Measurements from ENCODE around the gene WWP2. TPM values are rescaled to one million over a fixed set of nuclear protein-coding genes. Genes with fewer than 3 reads are reported as not detected.
A peak's percentile ranks its signal among the peaks of the same experiment; 100 is the strongest.
"Not testable (repeated sequence)": the region's sequence is repeated elsewhere in the genome, so short reads cannot be mapped to it uniquely, and the experiment has no call there.

WWP2 gene
- total RNA-seq, 4 donors from 2014 or later, result 40.8 to 96.9 (median 84.3) TPM

- Histone ChIP-seq H3K4me1 (peaks cover 0 to 25% (median 12%) of the 10 kb centered on the region in 4 donors), H3K4me3 (peak overlapping the region; percentile 45 to 60 (median 55)), H3K36me3 (no peaks in the 10 kb centered on the region), H3K27me3 (no peaks in the 10 kb centered on the region), H3K9me3 (no peaks in the 10 kb centered on the region), H3K27ac (peak overlapping the region; percentile 24 to 83 (median 77))
- DNase-seq (ENCODE audit: low spot score in 2 of 2), result no peak
- WGBS, 2 donors, result 69% methylated on average over 32 of the region's 32 CpGs
- TF ChIP-seq EP300 (IDR thresholded peaks at IDR 0.05), result no peak
- TF ChIP-seq, protein P1, sequence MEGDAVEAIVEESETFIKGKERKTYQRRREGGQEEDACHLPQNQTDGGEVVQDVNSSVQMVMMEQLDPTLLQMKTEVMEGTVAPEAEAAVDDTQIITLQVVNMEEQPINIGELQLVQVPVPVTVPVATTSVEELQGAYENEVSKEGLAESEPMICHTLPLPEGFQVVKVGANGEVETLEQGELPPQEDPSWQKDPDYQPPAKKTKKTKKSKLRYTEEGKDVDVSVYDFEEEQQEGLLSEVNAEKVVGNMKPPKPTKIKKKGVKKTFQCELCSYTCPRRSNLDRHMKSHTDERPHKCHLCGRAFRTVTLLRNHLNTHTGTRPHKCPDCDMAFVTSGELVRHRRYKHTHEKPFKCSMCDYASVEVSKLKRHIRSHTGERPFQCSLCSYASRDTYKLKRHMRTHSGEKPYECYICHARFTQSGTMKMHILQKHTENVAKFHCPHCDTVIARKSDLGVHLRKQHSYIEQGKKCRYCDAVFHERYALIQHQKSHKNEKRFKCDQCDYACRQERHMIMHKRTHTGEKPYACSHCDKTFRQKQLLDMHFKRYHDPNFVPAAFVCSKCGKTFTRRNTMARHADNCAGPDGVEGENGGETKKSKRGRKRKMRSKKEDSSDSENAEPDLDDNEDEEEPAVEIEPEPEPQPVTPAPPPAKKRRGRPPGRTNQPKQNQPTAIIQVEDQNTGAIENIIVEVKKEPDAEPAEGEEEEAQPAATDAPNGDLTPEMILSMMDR (IDR thresholded peaks at IDR 0.05), result no peak
- no peak for TF ChIP-seq POLR2A (IDR thresholded peaks at IDR 0.05)
Observed at GRCh38 chr16:69725480-69726312, 36.4 kb upstream of the WWP2 start.

GRCh38 chr16:69726313-69727060 is 35.6 kb upstream of the WWP2 start, which contains the start of gene NQO1:
NQO1 (minus strand) TSS chr16:69726560; CDS start chr16:69726439, 121 bp downstream.
- Histone ChIP-seq H3K4me3 (peak within 1 kb of the TSS; percentile 45 to 60 (median 55)), H3K27me3 (no peaks in the 10 kb centered on the region), H3K9me3 (no peaks in the 10 kb centered on the region), H3K36me3 (no peaks in the 10 kb centered on the region), H3K27ac (peak within 1 kb of the TSS; percentile 24 to 83 (median 77)), H3K4me1 (peaks cover 0 to 25% (median 12%) of the 10 kb centered on the region in 4 donors)
- 1 to 2% methylated on average over 16 to 31 of the region's 31 CpGs for WGBS, 2 donors
- DNase-seq (ENCODE audit: low spot score in 2 of 2), result peak; percentile 84 to 86
- TF ChIP-seq POLR2A (IDR thresholded peaks at IDR 0.05), result peak; percentile 15 to 42
- TF ChIP-seq, protein P1 (IDR thresholded peaks at IDR 0.05), result no peak
- peak in 1 of 2 donors; percentile 25 for TF ChIP-seq EP300 (IDR thresholded peaks at IDR 0.05)

- DNase-seq (ENCODE audit: low spot score in 2 of 2), result no peak
- Histone ChIP-seq H3K27ac (peak overlapping the region in 3 of 4 donors; percentile 75 to 83 (median 79)), H3K27me3 (no peaks in the 10 kb centered on the region), H3K9me3 (no peaks in the 10 kb centered on the region), H3K4me3 (no peak overlapping the region), H3K36me3 (no peaks in the 10 kb centered on the region), H3K4me1 (peaks cover 0 to 25% (median 12%) of the 10 kb centered on the region in 4 donors)
- 89 to 97% methylated on average over 5 of the region's 5 CpGs for WGBS, 2 donors
- TF ChIP-seq POLR2A (IDR thresholded peaks at IDR 0.05), result no peak
- no peak for TF ChIP-seq EP300 (IDR thresholded peaks at IDR 0.05)
- TF ChIP-seq, protein P1 (IDR thresholded peaks at IDR 0.05), result no peak
Observed at GRCh38 chr16:69727916-69728270, 34.2 kb upstream of the WWP2 start.

DNA sequence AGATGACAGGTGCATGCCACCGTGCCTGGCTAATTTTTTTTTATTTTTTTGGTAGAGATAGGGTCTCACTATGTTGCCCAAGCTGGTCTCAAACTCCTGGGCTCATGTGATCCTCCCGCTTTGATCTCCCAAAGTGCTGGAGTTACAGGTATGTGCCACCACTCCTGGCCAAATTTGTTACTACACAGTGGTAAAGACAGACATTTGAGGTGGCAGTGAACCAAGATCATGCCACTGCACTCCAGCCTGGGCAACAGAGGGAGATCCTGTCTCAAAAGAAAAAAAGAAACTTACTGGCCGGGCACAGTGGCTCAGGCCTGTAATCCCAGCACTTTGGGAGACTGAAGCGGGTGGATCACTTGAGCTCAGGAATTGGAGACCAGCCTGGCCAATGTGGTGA is 33.1 kb upstream of the WWP2 start:
- H3K27me3 ChIP-seq; H3K9me3 ChIP-seq; DNase-seq (ENCODE audit: low spot score in 2 of 2); H3K4me3 ChIP-seq; H3K36me3 ChIP-seq; H3K27ac ChIP-seq: not testable (repeated sequence)
- H3K4me1 ChIP-seq, result peaks cover 0 to 25% (median 12%) of the 10 kb centered on the region in 4 donors
- WGBS, 2 donors, result 73 to 79% methylated on average over 4 of the region's 4 CpGs

DNA sequence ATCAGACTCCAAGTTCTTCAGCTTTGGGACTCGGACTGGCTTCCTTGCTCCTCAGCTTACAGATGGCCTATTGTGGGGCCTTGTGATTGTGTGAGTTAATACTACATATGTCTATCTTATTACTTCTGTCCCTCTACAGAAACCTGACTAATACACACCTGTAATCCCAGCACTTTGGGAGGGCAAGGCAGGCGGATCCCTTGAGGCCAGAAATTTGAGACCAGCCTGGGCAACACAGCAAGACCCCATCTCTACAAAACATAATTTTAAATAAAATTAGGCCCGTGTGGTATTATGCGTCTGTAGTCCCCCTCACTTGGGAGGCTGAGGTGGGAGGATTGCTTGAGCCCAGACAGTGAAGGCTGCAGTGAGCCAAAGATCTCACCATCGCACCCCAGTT is 30.9 kb upstream of the WWP2 start:
- not testable (repeated sequence) for H3K36me3 ChIP-seq; H3K27ac ChIP-seq; H3K4me3 ChIP-seq; DNase-seq (ENCODE audit: low spot score in 2 of 2); H3K9me3 ChIP-seq; H3K27me3 ChIP-seq
- WGBS, 2 donors, result 78 to 79% methylated on average over 5 of the region's 5 CpGs
- peaks cover 0 to 12% (median 8%) of the 10 kb centered on the region in 4 donors for H3K4me1 ChIP-seq

DNA sequence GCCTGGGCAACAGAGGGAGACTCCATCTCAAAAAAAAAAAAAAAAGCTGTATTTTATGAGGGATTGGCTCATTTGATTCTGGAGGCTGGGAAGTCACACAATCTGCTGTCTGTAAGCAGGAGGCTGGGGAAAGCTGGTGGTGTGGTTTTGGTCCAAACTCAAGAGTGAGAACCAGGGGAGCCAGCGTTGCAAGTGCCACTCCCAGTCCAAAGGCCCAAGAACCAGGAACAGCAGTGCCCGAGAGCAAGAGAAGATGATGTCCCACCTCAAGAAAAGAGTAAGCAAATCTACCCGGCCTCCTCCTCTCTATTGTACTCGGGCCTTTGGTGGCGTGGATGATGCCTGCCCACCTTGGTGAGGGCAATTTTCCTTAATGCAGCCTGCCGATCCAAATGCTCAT is 30.0 kb upstream of the WWP2 start:
- no peaks in the 10 kb centered on the region for H3K9me3 ChIP-seq
- H3K4me3 ChIP-seq, result no peak overlapping the region
- 88 to 92% methylated on average over 6 of the region's 6 CpGs for WGBS, 2 donors
- H3K36me3 ChIP-seq, result no peaks in the 10 kb centered on the region
- TF ChIP-seq EP300 (IDR thresholded peaks at IDR 0.05), result no peak
- TF ChIP-seq POLR2A (IDR thresholded peaks at IDR 0.05), result no peak
- TF ChIP-seq, protein P1 (IDR thresholded peaks at IDR 0.05), result no peak
- H3K27me3 ChIP-seq, result no peaks in the 10 kb centered on the region
- no peak overlapping the region for H3K27ac ChIP-seq
- peaks cover 0 to 6% (median 4%) of the 10 kb centered on the region in 4 donors for H3K4me1 ChIP-seq
- no peak for DNase-seq (ENCODE audit: low spot score in 2 of 2)

Data from tibial nerve (tissue), 4 donors.